Muscle layer of colon (tissue), 2 donors: ENCODE data around the gene SYTL3.
"Not testable (repeated sequence)": the region's sequence is repeated elsewhere in the genome, so short reads cannot be mapped to it uniquely, and the experiment has no call there.

Source experiments
- H3K27ac ChIP-seq: one replicate; pipeline ENCODE4 v1.7.0; 2013; ENCODE audit warnings: low read depth, mild to moderate bottlenecking, low read length, moderate library complexity
- H3K27me3 ChIP-seq, 2 donors: one replicate each; pipeline ENCODE4 v1.7.0; 2013; ENCODE audit warnings: low read length in 2 of 2, mild to moderate bottlenecking in 2 of 2; ENCODE audit not compliant: insufficient read depth in 2 of 2, control insufficient read depth in 1 of 2
- H3K36me3 ChIP-seq: one replicate; pipeline ENCODE4 v1.7.0; 2013; ENCODE audit warnings: mild to moderate bottlenecking, low read length; ENCODE audit not compliant: insufficient read depth
- H3K4me1 ChIP-seq: one replicate; pipeline ENCODE4 v1.7.0; 2013; ENCODE audit warnings: mild to moderate bottlenecking, low read length; ENCODE audit not compliant: insufficient read depth
- H3K4me3 ChIP-seq, 2 donors: one replicate each; pipeline ENCODE4 v1.7.0; 2013; ENCODE audit warnings: low read length in 2 of 2, low read depth in 1 of 2, mild to moderate bottlenecking in 1 of 2, moderate library complexity in 1 of 2
- H3K9ac ChIP-seq: one replicate; pipeline ENCODE4 v1.7.0; 2013; ENCODE audit warnings: low read length
- H3K9me3 ChIP-seq: one replicate; pipeline ENCODE4 v1.7.0; 2013; ENCODE audit warnings: mild to moderate bottlenecking, low read length
- donor health status: abdominal sarcoma.
- donor health status: Adenocarcinoma of cecum.

Gene SYTL3

DNA sequence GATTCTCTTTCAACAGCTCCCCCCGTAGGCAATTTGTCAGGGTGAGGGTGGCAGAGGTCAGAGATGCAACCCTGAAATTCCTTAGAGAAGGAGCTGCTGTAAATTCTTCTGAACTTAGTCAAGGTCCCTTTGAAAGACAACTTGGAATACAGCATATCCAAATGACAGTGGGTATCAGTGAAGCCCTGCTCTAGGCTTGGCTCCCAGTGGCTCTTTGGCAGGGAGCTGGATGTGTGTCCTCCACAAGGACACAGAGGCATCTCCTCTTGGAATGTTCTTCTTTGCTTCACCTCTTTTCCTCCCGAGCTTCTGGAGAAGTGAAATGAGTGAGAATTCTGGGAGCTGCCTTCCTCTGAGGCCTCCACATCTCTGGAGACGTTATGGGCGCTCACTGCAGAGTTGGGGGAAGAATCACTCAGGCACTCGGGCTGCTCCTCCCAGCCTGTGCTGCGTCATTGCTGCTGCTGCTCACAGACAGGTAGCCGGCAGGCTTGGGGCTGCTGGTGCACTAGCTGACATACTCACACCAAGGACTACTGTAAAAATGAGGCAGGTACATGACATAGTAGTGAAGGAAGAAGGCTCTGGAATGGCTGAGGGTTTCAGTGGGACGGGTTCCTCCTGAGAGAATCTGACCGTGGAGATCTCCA, 39.4 kb upstream of the SYTL3 start:
- Histone ChIP-seq H3K4me1 (no peaks in the 10 kb centered on the region), H3K4me3 (no peak overlapping the region), H3K36me3 (peaks cover 32% of the 10 kb centered on the region), H3K9ac (no peak overlapping the region), H3K9me3 (no peaks in the 10 kb centered on the region), H3K27me3 (no peaks in the 10 kb centered on the region), H3K27ac (no peak overlapping the region)

DNA sequence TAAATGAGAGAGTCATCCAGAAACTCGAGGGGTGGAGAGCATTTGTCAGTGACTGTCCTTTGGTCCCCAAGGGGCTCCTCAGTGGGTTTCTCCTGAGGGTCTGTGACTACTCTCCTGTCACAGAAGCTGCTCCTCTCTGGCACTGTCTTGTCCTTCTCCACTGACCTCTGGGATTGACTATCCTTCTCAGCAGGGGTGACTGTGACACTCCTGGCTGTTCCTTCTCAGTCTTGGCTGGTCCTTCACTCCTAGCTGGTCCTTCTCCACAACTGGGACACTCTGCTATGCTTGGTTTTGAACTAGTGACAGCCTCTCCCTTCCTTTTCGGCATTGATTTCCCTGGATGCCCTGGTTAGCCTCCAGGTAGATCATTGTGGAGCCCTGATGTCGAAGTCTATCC, 38.8 kb upstream of the SYTL3 start:
- Histone ChIP-seq H3K9ac (no peak overlapping the region), H3K9me3 (no peaks in the 10 kb centered on the region), H3K36me3 (peaks cover 32% of the 10 kb centered on the region), H3K27me3 (no peaks in the 10 kb centered on the region), H3K4me1 (no peaks in the 10 kb centered on the region), H3K27ac (no peak overlapping the region), H3K4me3 (no peak overlapping the region)

DNA sequence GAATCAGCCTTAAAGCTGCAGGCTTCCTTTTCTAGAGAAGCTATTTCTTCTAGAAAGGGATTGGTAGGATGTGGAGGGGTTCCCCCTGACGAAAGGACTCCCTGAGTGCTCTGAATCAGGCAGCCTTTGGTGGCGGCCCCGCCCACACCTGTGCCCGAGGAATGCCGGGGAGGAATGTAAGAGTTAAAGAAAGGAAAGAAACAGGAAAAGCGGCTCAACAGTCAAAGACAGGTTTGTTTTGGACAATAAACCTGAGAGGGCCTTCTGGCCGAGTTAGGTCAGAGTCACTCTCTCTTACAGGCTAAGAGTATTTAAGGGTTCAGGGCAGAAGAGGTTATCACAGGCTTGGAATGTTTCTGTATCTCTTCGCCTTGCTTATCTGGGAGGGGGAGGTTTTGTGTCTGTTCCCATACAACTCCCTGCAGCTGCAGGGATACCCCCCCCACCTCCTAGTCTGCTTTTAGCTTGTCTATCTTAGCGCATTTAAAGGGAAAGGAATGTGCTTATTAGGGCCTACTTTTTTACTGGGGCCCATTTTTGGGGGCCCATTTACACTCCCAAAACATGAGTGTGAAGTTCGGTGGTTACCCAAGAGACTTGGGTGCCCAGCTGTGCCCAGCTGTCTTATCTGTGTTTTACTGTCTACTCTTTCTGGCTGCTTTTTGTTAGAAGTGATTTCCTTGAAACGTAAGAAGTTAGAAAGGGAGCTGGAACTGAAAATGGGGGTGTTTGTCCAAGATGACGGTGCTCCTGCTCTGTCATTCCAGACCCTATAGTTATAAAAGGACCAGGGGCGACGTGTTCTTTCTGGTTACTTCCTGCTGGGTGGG, 38.1 kb upstream of the SYTL3 start:
- Histone ChIP-seq H3K36me3 (peaks cover 32% of the 10 kb centered on the region), H3K4me1 (no peaks in the 10 kb centered on the region), H3K4me3 (no peak overlapping the region), H3K9ac (no peak overlapping the region), H3K27ac (no peak overlapping the region), H3K9me3 (no peaks in the 10 kb centered on the region), H3K27me3 (no peaks in the 10 kb centered on the region)

DNA sequence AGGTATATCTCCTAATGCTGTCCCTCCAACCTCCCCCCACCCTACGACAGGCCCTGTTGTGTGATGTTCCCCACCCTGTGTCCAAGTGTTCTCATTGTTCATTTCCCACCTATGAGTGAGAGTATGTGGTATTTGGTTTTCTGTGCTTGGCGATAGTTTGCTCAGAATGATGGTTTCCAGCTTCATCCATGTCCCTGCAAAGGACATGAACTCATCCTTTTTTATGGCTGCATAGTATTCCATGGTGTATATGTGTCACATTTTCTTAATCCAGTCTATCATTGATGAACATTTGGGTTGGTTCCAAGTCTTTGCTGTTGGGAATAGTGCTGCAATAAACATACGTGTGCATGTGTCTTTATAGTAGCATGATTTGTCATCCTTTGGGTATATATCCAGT, 35.2 kb upstream of the SYTL3 start:
- not testable (repeated sequence) for H3K9me3 ChIP-seq, H3K4me1 ChIP-seq, H3K27me3 ChIP-seq, H3K4me3 ChIP-seq, H3K9ac ChIP-seq, H3K27ac ChIP-seq
- peaks cover 15% of the 10 kb centered on the region for H3K36me3 ChIP-seq

DNA sequence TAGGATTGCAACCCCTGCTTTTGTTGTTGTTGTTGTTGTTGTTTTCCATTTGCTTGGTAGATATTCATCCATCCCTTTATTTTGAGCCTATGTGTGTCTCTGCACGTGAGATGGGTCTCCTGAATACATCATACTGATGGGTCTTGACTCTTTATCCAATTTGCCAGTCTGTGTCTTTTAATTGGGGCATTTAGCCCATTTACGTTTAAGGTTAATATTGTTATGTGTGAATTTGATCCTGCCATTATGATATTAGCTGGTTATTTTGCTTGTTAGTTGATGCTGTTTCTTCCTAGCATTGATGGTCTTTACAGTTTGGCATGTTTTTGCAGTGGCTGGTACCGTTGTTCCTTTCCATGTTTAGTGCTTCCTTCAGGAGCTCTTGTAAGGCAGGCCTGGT, 31.6 kb upstream of the SYTL3 start:
- H3K27ac ChIP-seq, H3K4me1 ChIP-seq, H3K9ac ChIP-seq, H3K27me3 ChIP-seq, H3K4me3 ChIP-seq, H3K9me3 ChIP-seq: not testable (repeated sequence)
- peaks cover 16% of the 10 kb centered on the region for H3K36me3 ChIP-seq

DNA sequence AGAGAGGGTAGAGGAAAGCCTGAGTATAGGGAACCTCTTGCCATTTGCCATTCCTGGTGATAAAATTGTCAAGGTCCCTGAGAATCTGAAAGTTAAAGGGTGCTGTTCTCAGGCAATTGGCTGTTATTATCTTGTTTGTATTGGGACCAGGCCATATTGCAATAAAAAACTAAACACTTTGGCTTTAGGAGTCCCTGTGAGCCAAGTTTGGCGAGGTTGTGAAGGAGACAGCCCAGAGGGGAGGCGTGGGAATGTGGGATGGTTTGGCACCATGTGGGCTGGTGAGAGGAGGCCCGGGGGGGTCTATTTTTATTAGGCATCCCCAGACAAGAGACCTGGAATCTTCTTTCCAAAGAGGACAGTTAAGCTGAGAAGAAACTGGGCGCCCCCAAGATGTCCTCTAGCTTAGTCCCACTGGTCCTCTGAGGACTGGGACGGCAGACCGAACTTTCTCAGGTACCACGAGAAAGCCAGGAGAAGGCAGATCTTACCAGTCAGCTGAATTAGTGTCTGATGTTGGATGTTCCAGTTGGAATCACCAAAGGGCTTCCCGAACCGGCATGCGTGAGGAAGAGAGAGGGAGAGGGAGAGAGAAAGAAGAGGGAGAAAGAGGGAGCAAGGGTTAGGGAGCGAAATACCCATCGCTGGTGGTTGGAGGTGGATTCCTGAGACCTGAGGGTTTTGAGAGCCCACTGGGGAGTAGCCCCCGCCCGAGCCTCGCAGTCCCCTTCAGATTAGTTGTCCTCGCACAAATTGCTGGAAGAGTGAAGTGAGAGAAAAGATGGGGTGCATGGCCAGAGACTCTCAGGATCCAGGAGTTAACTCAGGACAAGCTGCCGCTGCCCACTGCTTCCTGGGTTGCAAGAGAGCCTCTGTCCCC, 29.7 kb upstream of the SYTL3 start:
- H3K4me3 ChIP-seq, result no peak overlapping the region
- no peak overlapping the region for H3K27ac ChIP-seq
- no peak overlapping the region for H3K9ac ChIP-seq
- no peaks in the 10 kb centered on the region for H3K9me3 ChIP-seq
- no peaks in the 10 kb centered on the region for H3K27me3 ChIP-seq
- H3K4me1 ChIP-seq, result no peaks in the 10 kb centered on the region
- H3K36me3 ChIP-seq, result peaks cover 16% of the 10 kb centered on the region

DNA sequence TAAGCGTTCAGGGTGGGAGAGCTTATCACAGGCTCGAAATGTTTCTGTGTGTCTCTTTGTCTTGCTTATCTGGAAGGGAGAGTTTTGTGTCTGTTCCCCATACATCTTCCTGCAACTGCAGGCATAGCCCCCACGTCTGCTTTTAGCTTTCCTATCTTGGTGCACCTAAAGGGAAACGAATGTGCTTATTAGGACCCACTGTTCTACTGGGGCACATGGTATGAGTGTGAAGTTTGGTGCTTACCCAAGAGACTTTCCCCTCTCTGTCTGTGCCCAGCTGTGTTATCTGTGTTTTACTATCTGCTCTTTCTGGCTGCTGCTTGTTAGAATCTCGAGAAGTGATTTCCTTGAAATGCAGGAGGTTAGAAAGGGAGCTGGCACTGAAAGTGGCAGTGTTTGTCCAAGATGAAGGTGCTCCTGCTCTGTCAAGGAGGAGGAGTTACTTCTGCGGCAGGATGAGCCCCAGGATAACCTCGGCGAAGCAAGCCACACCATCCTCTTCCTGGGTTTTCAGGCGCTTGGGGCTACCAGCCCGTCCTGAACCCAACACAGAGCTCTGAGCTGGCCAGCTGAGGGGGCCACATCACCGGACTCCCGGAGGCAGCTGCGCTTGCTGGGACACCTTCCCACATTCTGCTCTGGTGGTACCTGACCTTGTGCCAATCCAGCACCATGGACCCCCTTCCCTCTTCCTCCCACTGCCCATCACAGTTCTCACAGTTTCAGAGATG, 28.7 kb upstream of the SYTL3 start:
- Histone ChIP-seq H3K27me3 (no peaks in the 10 kb centered on the region), H3K4me1 (no peaks in the 10 kb centered on the region), H3K9ac (no peak overlapping the region), H3K9me3 (no peaks in the 10 kb centered on the region), H3K36me3 (peaks cover 25% of the 10 kb centered on the region), H3K27ac (no peak overlapping the region), H3K4me3 (no peak overlapping the region)

DNA sequence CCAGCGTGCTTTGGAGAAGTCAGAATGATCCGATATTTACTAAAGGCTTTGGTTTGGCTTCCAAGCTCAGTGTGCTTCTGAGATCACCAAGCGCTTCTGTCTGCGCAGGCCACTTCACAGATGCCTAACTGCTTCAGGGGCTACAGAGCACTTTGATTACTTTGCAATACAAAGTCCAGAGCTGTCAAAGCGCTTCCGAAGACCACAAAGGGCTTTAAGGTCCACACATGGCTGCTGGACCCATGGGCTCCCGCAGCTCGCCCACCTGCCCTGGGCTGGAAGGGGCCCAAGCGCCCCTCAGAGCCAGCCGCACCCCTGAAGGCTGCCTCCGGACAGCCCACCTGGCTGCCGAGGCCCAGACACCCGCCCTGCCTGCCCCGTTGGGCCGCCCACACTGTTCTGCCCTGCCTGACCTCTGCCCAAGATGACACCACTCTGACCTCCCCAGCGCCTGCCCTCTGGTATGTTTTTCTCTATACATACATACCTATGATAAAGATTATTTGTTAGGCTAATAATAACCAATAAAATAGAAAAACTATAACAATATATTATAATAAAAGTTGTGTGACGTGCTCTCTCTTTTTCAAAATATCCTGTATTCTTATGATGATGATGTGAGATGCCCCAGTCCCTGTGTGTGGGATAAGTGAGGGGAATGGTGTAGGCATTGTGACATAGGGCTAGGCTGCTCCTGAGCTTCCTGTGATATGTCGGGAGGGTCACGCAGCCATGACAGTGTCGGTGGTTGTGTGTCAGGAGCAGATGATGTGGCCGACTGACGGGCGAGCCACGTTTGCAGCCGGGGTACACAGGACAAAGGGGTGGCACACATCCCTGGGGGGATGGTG, 27.9 kb upstream of the SYTL3 start:
- no peaks in the 10 kb centered on the region for H3K4me1 ChIP-seq
- H3K9ac ChIP-seq, result no peak overlapping the region
- no peaks in the 10 kb centered on the region for H3K27me3 ChIP-seq
- H3K4me3 ChIP-seq, result no peak overlapping the region
- peaks cover 29% of the 10 kb centered on the region for H3K36me3 ChIP-seq
- H3K27ac ChIP-seq, result no peak overlapping the region
- H3K9me3 ChIP-seq, result no peaks in the 10 kb centered on the region

DNA sequence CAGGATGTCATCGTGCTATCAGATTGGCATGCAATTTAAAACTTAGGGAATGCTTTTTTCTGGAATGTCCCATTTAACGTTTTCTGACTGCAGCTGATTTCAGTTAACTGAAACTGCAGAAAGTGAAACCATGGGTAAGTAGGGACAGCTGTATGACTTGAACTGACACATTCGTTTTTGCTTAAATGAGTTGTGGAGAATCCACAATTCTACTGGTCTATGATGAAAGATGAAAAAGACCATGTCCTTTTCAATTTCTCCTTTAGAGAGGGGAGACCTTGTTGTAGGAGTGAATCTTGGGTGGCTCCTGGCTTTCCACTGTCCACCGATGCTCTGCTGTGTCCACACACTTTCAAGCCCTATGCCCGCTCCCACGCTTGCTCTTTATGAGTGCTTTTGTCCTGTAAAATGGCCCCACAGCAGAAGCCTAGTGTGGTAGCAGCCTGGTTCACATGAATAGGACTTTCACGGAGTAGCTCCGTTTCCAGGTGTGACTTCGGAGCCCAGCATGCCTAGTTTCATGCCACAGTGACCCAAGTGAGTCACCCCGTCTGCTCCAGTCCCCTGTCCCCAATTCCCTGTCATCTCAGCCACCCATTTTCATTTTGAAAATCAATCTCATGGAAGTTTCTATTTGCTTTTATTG, 27.2 kb upstream of the SYTL3 start:
- Histone ChIP-seq H3K27me3 (no peaks in the 10 kb centered on the region), H3K9ac (no peak overlapping the region), H3K36me3 (peaks cover 29% of the 10 kb centered on the region), H3K9me3 (no peaks in the 10 kb centered on the region), H3K4me1 (no peaks in the 10 kb centered on the region), H3K27ac (no peak overlapping the region), H3K4me3 (no peak overlapping the region)
